Muscle of leg (tissue), 11 donors: ENCODE results near the gene PTGR1. TPM values are rescaled to one million over a fixed set of nuclear protein-coding genes. Genes with fewer than 3 reads are reported as not detected.
"Not testable (repeated sequence)": the region's sequence is repeated elsewhere in the genome, so short reads cannot be mapped to it uniquely, and the experiment has no call there.

Experiments
- DNase-seq: peaks from one replicate; pipeline ENCODE4 v3.0.0; 2013
- H3K27ac ChIP-seq: one replicate; pipeline ENCODE4 v1.5.1; 2013; ENCODE audit warnings: mild to moderate bottlenecking, low read length, control low read depth
- H3K27me3 ChIP-seq: one replicate; pipeline ENCODE4 v1.6.1; 2013; ENCODE audit warnings: low read length; ENCODE audit not compliant: control insufficient read depth, insufficient read depth
- H3K36me3 ChIP-seq: one replicate; pipeline ENCODE4 v1.6.1; 2013; ENCODE audit warnings: low read length; ENCODE audit not compliant: control insufficient read depth, insufficient read depth
- H3K4me1 ChIP-seq: one replicate; pipeline ENCODE4 v1.6.1; 2013; ENCODE audit warnings: low read length; ENCODE audit not compliant: control insufficient read depth, insufficient read depth
- H3K4me3 ChIP-seq: one replicate; pipeline ENCODE4 v1.5.1; 2013; ENCODE audit warnings: low read length, control low read depth
- H3K9me3 ChIP-seq: replicated peaks from 2 replicates; pipeline ENCODE4 v1.6.1; 2013; ENCODE audit warnings: low read depth, low read length; ENCODE audit not compliant: control insufficient read depth
- WGBS: methylation state at CpG from one replicate; pipeline ENCODE4 v1.1.5; 2013; ENCODE audit warnings: missing lambda C conversion rate; ENCODE audit not compliant: insufficient coverage; 5-methylcytosine and 5-hydroxymethylcytosine counted together
- polyA plus RNA-seq, 8 donors: library from polyadenylated mRNA; unstranded; fragments of 120-200 nt; gene quantifications; one replicate each; pipeline versions ENCODE4 v1.2.1 to v1.2.3, GENCODE V29; 2013; ENCODE audit warnings: inconsistent platforms in 1 of 8, low replicate concordance in 1 of 8; ENCODE audit not compliant: insufficient read length in 8 of 8, insufficient read depth in 1 of 8
- total RNA-seq: library from RNA; stranded (reverse); fragments of 120-200 nt; gene quantifications from one replicate; pipeline ENCODE4 v1.2.4, GENCODE V29; 2013

The PTGR1 gene
- total and polyA plus RNA-seq, 9 donors = 25.3 to 57.7 (median 46.0) TPM

- Histone ChIP-seq H3K4me3 (no peak overlapping the region), H3K27ac (no peak overlapping the region), H3K36me3 (no peaks in the 10 kb centered on the region), H3K27me3 (peaks cover 2% of the 10 kb centered on the region), H3K9me3 (no peaks in the 10 kb centered on the region), H3K4me1 (no peaks in the 10 kb centered on the region)
- no peak for DNase-seq
- WGBS = no CpG with 5 or more reads among the region's 2 CpGs
These were observed 22.5 kb upstream of the PTGR1 start for GRCh38 chr9:111621895-111622480.

- H3K27me3 ChIP-seq, H3K9me3 ChIP-seq, H3K4me1 ChIP-seq, DNase-seq, H3K36me3 ChIP-seq, H3K27ac ChIP-seq, H3K4me3 ChIP-seq: not testable (repeated sequence)
- WGBS = 91% methylated on average over 12 of the region's 29 CpGs
These were observed 17.9 kb upstream of the PTGR1 start for GRCh38 chr9:111617349-111617748.

- Histone ChIP-seq H3K4me1 (peaks cover 2% of the 10 kb centered on the region), H3K36me3 (no peaks in the 10 kb centered on the region), H3K9me3 (no peaks in the 10 kb centered on the region), H3K4me3 (no peak overlapping the region), H3K27me3 (no peaks in the 10 kb centered on the region), H3K27ac (no peak overlapping the region)
- no CpG with 5 or more reads among the region's 3 CpGs for whole genome bisulfite sequencing
- no peak for DNase-seq
These were observed 16.5 kb upstream of the PTGR1 start for GRCh38 chr9:111615928-111616327.

DNA sequence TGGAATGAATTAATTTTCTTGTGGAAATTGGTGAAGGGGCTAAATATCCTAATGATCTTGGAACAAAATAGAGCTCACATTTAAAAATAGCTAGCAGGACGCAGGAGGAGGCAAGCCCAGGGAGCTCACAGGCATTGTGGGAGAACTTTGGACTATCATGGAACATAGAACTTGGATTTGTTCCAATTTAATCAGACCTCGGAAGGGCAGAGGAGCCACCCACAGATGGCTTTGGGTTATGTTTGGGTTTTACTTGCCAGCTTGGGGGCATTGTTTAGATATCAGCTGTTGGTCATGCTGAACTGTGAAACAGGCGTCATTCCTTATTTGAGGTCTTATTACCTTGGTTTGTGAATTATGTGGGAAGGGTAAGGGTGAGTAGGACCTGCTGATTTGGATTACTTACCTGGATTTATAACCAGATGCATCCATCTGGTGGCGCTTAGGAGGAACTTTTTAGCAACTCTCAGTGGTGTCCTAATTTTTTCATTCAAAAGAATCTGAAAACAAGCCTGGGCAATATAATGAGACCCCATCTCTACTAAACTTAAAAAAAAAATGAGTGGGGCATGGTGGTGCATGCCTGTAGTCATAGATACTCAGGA lies 14.1 kb upstream of the PTGR1 start:
- H3K27ac ChIP-seq = no peak overlapping the region
- H3K9me3 ChIP-seq = no peaks in the 10 kb centered on the region
- no peak overlapping the region for H3K4me3 ChIP-seq
- DNase-seq = no peak
- H3K27me3 ChIP-seq = peaks cover 4% of the 10 kb centered on the region
- H3K4me1 ChIP-seq = peaks cover 2% of the 10 kb centered on the region
- WGBS = 61% methylated on average over 2 of the region's 4 CpGs
- H3K36me3 ChIP-seq = no peaks in the 10 kb centered on the region

- H3K27me3 ChIP-seq = peaks cover 4% of the 10 kb centered on the region
- peaks cover 1% of the 10 kb centered on the region for H3K4me1 ChIP-seq
- DNase-seq = no peak
- H3K9me3 ChIP-seq = no peaks in the 10 kb centered on the region
- no peak overlapping the region for H3K4me3 ChIP-seq
- 74% methylated on average over 7 of the region's 7 CpGs for WGBS
- H3K36me3 ChIP-seq = no peaks in the 10 kb centered on the region
- H3K27ac ChIP-seq = no peak overlapping the region
These were observed 11.4 kb upstream of the PTGR1 start for GRCh38 chr9:111610845-111611244.

DNA sequence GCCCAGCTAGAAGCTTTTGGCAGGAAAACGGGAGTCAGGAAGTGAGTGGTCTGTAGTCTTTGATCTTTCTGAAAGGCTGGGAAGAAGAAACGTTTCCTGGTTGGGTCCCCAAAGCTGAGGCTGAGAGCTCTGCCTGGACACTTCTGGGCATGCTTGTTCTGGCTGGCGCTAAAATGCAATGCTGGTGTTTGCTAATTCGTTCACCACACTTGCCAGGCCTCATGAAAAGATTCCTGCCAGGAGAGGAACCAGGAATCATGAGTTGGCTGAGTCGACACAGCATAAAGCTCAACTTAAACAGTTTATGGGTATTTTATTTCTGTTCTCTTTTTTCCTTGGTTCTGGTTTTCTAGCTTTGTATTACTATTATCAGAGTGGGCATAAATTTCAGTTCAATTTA lies 10.7 kb upstream of the PTGR1 start:
- 41% methylated on average over 3 of the region's 5 CpGs for WGBS
- no peaks in the 10 kb centered on the region for H3K4me1 ChIP-seq
- H3K36me3 ChIP-seq = no peaks in the 10 kb centered on the region
- H3K4me3 ChIP-seq = no peak overlapping the region
- H3K27ac ChIP-seq = no peak overlapping the region
- no peak for DNase-seq
- H3K9me3 ChIP-seq = no peaks in the 10 kb centered on the region
- peaks cover 4% of the 10 kb centered on the region for H3K27me3 ChIP-seq

DNA sequence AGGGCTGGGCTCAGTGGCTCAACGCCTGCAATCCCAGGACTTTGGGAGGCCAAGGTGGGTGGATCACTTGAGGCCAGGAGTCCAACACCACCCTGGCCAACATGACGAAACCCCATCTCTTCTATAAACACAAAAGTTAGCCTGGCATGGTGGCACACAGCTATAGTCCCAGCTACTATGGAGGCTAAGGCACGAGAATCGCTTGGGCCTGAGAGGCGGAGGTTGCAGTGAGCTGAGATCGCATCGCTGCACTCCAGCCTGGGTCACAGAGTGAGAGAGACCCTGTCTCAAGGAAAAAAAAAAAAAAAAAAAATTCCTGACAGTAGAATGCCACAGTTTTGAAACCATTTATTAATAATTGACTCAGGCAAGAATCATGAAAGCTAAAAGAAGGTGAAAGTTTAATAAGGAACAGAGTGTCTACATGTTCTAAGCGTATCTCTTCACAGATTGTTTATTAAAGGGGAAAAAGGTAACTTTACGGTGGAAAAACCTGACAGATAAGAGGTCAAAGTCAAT lies 5.7 kb upstream of the PTGR1 start:
- DNase-seq = no peak
- H3K9me3 ChIP-seq = no peaks in the 10 kb centered on the region
- H3K36me3 ChIP-seq = no peaks in the 10 kb centered on the region
- H3K4me3 ChIP-seq = no peak overlapping the region
- peaks cover 1% of the 10 kb centered on the region for H3K4me1 ChIP-seq
- 86% methylated on average over 3 of the region's 9 CpGs for WGBS
- H3K27ac ChIP-seq = no peak overlapping the region
- H3K27me3 ChIP-seq = peaks cover 4% of the 10 kb centered on the region

GRCh38 chr9:111604054-111604615 lies 4.7 kb upstream of the PTGR1 start:
- H3K9me3 ChIP-seq = no peaks in the 10 kb centered on the region
- no peak overlapping the region for H3K27ac ChIP-seq
- H3K4me3 ChIP-seq = no peak overlapping the region
- H3K4me1 ChIP-seq = peaks cover 5% of the 10 kb centered on the region
- peaks cover 2% of the 10 kb centered on the region for H3K27me3 ChIP-seq
- DNase-seq = no peak
- 58% methylated on average over 4 of the region's 16 CpGs for WGBS
- H3K36me3 ChIP-seq = no peaks in the 10 kb centered on the region

GRCh38 chr9:111603041-111603440 lies 3.6 kb upstream of the PTGR1 start:
- Histone ChIP-seq H3K4me1 (peaks cover 7% of the 10 kb centered on the region), H3K27me3 (no peaks in the 10 kb centered on the region), H3K9me3 (no peaks in the 10 kb centered on the region), H3K36me3 (no peaks in the 10 kb centered on the region), H3K4me3 (no peak overlapping the region), H3K27ac (no peak overlapping the region)
- WGBS = 50% methylated on average over 1 of the region's 4 CpGs
- DNase-seq = no peak

DNA sequence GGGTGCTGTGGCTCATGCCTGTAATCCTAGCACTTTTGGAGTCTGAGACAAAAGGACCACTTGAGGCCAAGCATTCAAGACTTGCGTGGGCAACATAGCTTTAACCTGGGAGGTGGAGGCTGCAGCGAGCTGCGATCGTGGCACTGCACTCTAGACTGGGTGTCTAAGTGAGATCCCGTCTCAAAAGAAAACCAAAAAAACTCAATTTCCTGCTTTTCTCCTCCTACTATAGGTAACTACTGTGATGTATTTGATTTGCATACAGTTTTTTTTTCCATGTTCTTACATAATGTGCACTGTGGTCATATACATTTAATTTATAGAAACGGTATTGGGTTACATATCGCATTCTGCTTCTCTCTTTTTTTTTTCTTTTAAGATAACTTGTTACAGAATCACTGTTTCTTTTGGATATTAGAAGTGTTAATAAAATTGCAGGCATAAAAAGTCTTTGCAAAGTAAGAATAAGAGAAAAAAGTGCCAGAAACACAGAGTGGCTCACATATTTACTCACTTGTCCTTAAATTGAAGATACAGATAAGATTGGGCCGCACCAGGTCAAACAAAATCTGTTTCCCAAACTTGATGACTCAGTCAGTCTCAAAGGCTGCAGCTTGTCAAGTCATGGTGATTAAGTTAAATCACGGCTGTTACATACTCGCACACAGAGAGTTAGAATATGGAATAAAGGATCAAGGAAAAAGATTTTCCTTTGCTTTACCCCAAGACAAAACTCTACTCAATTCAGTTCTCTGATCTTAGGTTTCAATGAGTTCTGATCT lies 2.0 kb upstream of the PTGR1 start:
- H3K4me3 ChIP-seq = no peak overlapping the region
- H3K4me1 ChIP-seq = peaks cover 11% of the 10 kb centered on the region
- no peaks in the 10 kb centered on the region for H3K9me3 ChIP-seq
- no peak for DNase-seq
- H3K27me3 ChIP-seq = no peaks in the 10 kb centered on the region
- 80% methylated on average over 1 of the region's 10 CpGs for WGBS
- peaks cover 6% of the 10 kb centered on the region for H3K36me3 ChIP-seq
- no peak overlapping the region for H3K27ac ChIP-seq
